Thoracic aorta (tissue), 2 donors: ENCODE data around the gene ENTPD5. TPM values are rescaled to one million over a fixed set of nuclear protein-coding genes. Genes with fewer than 3 reads are reported as not detected.

Source experiments
- ATAC-seq: fragments of 150-250 bp; one replicate; pipeline ENCODE4 v1.8.0; 2017; ENCODE audit warnings: low read depth; ENCODE audit not compliant: insufficient number of reproducible peaks, low FRiP score
- DNase-seq: peaks from one replicate; pipeline ENCODE4 v3.0.0-alpha.2; 2020; ENCODE audit warnings: low spot score
- H3K27ac ChIP-seq, 2 donors: fragments of 200-600 bp; sonication (generic); 1 replicate in 1 of 2; 2 replicates in 1 of 2; pipeline ENCODE4 v1.5.1; 2016; ENCODE audit warnings: mild to moderate bottlenecking in 2 of 2, moderate library complexity in 2 of 2
- H3K27me3 ChIP-seq: fragments of 200-600 bp; sonication (generic); replicated peaks from 2 replicates; pipeline ENCODE4 v1.6.0; 2016; ENCODE audit warnings: mild to moderate bottlenecking; ENCODE audit not compliant: insufficient read depth
- H3K36me3 ChIP-seq: fragments of 200-600 bp; sonication (generic); one replicate; pipeline ENCODE4 v1.5.1; 2016
- H3K4me1 ChIP-seq, 2 donors: fragments of 200-600 bp; sonication (generic); 1 replicate in 1 of 2; 2 replicates in 1 of 2; pipeline versions ENCODE4 v1.5.1 to v1.6.0; 2016; ENCODE audit warnings: low read depth in 2 of 2, mild to moderate bottlenecking in 1 of 2; ENCODE audit not compliant: control insufficient read depth in 1 of 2
- H3K4me3 ChIP-seq: fragments of 200-600 bp; sonication (generic); 2 replicates; pipeline ENCODE4 v1.5.1; 2016; ENCODE audit warnings: mild to moderate bottlenecking
- H3K9me3 ChIP-seq: fragments of 200-600 bp; sonication (generic); 2 replicates; pipeline ENCODE4 v1.5.1; 2016
- total RNA-seq, 2 donors: library from RNA; depleted of rRNA; stranded (reverse); fragments of >200 nt; gene quantifications; one replicate each; pipeline versions ENCODE4 v1.1.0 to v1.2.3, GENCODE V29; 2016
- TF ChIP-seq, protein P1 (sequence below): fragments of 200-600 bp; sonication (generic); IDR thresholded peaks from one replicate; pipeline ENCODE4 v1.5.1; 2019; ENCODE audit warnings: antibody characterized with exemption

Gene ENTPD5
- total RNA-seq, 2 donors from 2014 or later = 9.8 to 17.5 TPM

DNA sequence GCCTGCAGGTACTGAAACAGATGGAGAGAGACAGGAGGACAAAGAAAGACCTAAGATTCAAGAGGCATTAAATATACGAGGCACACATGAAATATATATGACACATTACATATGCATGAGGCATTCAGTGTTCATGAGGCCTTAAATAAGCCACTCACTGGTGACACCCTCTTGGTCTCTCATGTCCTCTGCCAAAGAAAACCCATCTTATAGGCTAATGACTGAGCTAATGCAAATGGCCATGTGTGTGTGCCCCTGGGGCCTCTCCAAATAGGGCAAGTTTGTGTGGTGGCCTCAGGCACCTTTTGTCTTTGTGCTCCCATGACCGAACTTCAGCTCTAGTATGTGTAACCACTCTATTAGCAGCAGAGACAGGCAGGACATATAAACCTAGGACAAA is 50.2 kb downstream of the ENTPD5 start:
- no peak for ATAC-seq
- Histone ChIP-seq H3K27me3 (no peaks in the 10 kb centered on the region), H3K27ac (no peak overlapping the region), H3K4me1 (no peaks in the 10 kb centered on the region), H3K9me3 (no peaks in the 10 kb centered on the region), H3K4me3 (no peak overlapping the region), H3K36me3 (peaks cover 14% of the 10 kb centered on the region)
- TF ChIP-seq, protein P1, sequence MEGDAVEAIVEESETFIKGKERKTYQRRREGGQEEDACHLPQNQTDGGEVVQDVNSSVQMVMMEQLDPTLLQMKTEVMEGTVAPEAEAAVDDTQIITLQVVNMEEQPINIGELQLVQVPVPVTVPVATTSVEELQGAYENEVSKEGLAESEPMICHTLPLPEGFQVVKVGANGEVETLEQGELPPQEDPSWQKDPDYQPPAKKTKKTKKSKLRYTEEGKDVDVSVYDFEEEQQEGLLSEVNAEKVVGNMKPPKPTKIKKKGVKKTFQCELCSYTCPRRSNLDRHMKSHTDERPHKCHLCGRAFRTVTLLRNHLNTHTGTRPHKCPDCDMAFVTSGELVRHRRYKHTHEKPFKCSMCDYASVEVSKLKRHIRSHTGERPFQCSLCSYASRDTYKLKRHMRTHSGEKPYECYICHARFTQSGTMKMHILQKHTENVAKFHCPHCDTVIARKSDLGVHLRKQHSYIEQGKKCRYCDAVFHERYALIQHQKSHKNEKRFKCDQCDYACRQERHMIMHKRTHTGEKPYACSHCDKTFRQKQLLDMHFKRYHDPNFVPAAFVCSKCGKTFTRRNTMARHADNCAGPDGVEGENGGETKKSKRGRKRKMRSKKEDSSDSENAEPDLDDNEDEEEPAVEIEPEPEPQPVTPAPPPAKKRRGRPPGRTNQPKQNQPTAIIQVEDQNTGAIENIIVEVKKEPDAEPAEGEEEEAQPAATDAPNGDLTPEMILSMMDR = no peak
- no peak for DNase-seq

DNA sequence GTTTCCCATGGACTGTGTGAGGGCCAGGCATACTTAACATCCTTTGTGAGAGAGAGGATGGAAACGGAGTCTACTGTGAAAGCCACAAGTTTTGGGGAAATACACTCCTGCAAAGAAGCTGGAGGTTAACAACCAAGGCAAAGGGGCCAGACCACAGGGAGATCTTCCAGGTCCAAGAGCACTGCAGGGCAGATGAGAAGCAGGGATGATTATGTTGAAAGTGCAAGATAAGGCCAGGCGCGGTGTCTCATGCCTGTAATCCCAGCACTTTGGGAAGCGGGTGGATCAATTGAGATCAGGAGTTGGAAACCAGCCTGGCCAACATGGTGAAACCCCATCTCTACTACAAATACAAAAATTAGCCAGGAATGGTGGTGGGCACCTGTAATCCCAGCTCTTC is 53.9 kb downstream of the ENTPD5 start:
- ATAC-seq (no peak), DNase-seq (no peak)
- Histone ChIP-seq H3K4me3 (no peak overlapping the region), H3K4me1 (no peaks in the 10 kb centered on the region), H3K9me3 (no peaks in the 10 kb centered on the region), H3K36me3 (peaks cover 35% of the 10 kb centered on the region), H3K27ac (no peak overlapping the region), H3K27me3 (no peaks in the 10 kb centered on the region)
- TF ChIP-seq, protein P1 = no peak

DNA sequence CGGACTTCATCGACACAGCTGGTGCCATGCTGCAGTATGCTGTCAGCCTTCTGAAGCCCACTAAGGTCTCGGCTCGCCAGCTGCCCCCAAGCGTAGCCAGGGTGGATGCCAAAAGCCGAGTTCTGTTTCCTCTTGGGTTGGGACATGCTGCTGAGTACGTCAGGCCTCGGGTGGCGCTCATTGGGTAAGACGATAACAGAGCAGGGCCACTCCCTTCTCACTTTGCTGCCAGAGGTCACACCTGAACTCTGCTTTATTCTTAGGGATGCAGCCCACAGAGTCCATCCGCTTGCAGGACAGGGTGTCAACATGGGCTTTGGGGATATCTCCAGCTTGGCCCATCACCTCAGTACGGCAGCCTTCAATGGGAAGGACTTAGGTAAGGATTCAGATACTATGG is 57.9 kb downstream of the ENTPD5 start:
- Histone ChIP-seq H3K27me3 (no peaks in the 10 kb centered on the region), H3K9me3 (no peaks in the 10 kb centered on the region), H3K27ac (no peak overlapping the region), H3K4me1 (no peaks in the 10 kb centered on the region), H3K4me3 (no peak overlapping the region), H3K36me3 (peaks cover 57% of the 10 kb centered on the region)
- ATAC-seq = no peak
- TF ChIP-seq, protein P1 = no peak
- DNase-seq = no peak

DNA sequence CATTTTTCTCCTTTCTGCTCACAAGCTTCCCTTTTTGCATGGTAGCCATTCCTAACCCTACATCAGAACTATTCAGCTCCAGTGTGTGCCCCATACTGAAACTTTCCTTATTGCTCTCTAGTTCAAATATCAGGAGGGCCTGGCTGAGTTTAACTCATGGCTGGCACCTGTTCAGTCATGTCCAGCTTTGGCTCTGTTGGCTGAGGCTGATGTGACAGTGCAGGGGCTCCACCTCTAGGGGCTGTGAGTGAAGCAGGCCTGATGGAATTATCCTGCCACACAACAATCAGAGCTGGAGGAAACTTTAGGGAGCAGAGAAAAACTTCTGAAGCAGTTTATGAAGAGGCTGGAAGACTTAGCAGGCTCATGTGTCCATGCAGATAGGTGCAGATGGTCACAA is 60.5 kb downstream of the ENTPD5 start:
- TF ChIP-seq, protein P1 = no peak
- DNase-seq (no peak), ATAC-seq (no peak)
- Histone ChIP-seq H3K27ac (no peak overlapping the region), H3K4me3 (no peak overlapping the region), H3K27me3 (no peaks in the 10 kb centered on the region), H3K36me3 (peaks cover 68% of the 10 kb centered on the region), H3K4me1 (no peaks in the 10 kb centered on the region), H3K9me3 (no peaks in the 10 kb centered on the region)

DNA sequence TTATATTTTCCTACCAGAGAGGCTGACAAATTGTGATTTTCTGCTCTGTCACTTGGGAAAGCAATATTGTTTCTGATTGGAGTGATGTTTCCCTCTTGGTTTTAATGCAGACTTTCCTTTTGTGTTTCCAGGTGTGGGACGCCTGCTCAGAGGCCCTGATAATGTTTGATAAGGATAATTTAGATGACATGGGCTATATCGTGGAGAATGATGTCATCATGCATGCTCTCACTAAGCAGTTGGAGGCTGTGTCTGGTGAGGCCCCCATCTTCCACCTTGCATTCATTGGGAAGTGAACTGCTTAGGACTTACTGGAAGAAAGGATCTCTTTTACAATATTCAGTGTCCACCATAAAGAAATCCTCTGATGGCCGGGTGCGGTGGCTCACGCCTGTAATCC is 63.4 kb downstream of the ENTPD5 start:
- TF ChIP-seq, protein P1 = no peak

More for the DNA sequence above, 63.4 kb downstream of the ENTPD5 start:
- ATAC-seq (no peak), DNase-seq (no peak)
- Histone ChIP-seq H3K27ac (no peak overlapping the region), H3K27me3 (no peaks in the 10 kb centered on the region), H3K9me3 (no peaks in the 10 kb centered on the region), H3K4me1 (peaks cover 7 to 9% of the 10 kb centered on the region in 2 donors), H3K36me3 (peaks cover 56% of the 10 kb centered on the region), H3K4me3 (no peak overlapping the region)
